ENCODE results near the gene DENND4A. TPM values are rescaled to one million over a fixed set of nuclear protein-coding genes. Genes with fewer than 3 reads are reported as not detected.
A peak's percentile ranks its signal among the peaks of the same experiment; 100 is the strongest.

Gene DENND4A
- total and polyA plus RNA-seq, 4 donors = 25.0 to 69.6 (median 38.7) TPM

GRCh38 chr15:65805019-65805745 lies 13.1 kb upstream of the DENND4A start:
- H3K4me1 ChIP-seq (ENCODE audit: control insufficient read depth, insufficient read depth, low read length) = no peaks in the 10 kb centered on the region
- no peak overlapping the region for H3K27ac ChIP-seq (ENCODE audit: low read depth, low read length)
- DNase-seq (ENCODE audit: low read depth in 4 of 6, low spot score in 6 of 6) = no peak
- H3K4me3 ChIP-seq (ENCODE audit: low read depth, low read length) = no peak overlapping the region
- H3K36me3 ChIP-seq (ENCODE audit: control insufficient read depth, insufficient read depth, low read length) = no peaks in the 10 kb centered on the region
- H3K27me3 ChIP-seq (ENCODE audit: control insufficient read depth, insufficient read depth, low read length) = no peaks in the 10 kb centered on the region
- no CpG with 5 or more reads among the region's 5 CpGs for whole genome bisulfite sequencing (ENCODE audit: insufficient coverage)
- H3K9me3 ChIP-seq (ENCODE audit: control insufficient read depth, insufficient read depth, low read length) = no peaks in the 10 kb centered on the region

- H3K27ac ChIP-seq (ENCODE audit: low read depth, low read length) = no peak overlapping the region
- no peaks in the 10 kb centered on the region for H3K27me3 ChIP-seq (ENCODE audit: control insufficient read depth, insufficient read depth, low read length)
- 56% methylated on average over 1 of the region's 1 CpG for WGBS (ENCODE audit: insufficient coverage)
- no peak for DNase-seq (ENCODE audit: low read depth in 4 of 6, low spot score in 6 of 6)
- no peaks in the 10 kb centered on the region for H3K9me3 ChIP-seq (ENCODE audit: control insufficient read depth, insufficient read depth, low read length)
- H3K4me1 ChIP-seq (ENCODE audit: control insufficient read depth, insufficient read depth, low read length) = no peaks in the 10 kb centered on the region
- no peak overlapping the region for H3K4me3 ChIP-seq (ENCODE audit: low read depth, low read length)
- no peaks in the 10 kb centered on the region for H3K36me3 ChIP-seq (ENCODE audit: control insufficient read depth, insufficient read depth, low read length)
Measured at GRCh38 chr15:65804252-65804931, 12.3 kb upstream of the DENND4A start.

DNA sequence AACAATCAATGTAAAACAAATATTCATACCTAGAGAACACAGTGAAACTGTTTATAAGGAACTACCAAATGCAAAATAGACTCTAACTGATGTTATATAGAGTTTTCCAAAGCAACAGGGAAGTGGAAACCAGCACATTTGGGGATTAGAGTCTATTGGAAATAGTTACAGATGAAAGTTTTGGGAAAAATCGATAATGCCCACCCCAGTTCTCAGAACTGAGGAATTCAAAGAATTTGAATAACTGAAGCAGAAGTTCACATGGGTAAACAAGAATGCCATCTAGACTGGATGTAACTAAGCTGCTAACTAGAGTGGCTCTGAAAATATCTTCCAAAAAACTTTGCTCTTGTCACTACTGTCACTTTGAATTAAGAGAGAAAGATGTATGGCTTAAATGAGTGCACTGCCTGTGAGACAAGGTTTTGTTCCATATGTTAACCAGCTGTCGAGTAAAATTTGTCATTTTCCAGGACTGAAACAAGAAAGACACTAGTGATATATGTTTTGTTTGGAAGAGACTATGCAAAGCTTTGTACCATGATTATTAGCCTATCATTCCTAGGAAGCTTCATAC lies 9.2 kb upstream of the DENND4A start:
- DNase-seq (ENCODE audit: low read depth in 4 of 6, low spot score in 6 of 6) = peak in 1 of 6 donors; percentile 26
- H3K4me3 ChIP-seq (ENCODE audit: low read depth, low read length) = no peak overlapping the region
- no peaks in the 10 kb centered on the region for H3K36me3 ChIP-seq (ENCODE audit: control insufficient read depth, insufficient read depth, low read length)
- H3K27me3 ChIP-seq (ENCODE audit: control insufficient read depth, insufficient read depth, low read length) = no peaks in the 10 kb centered on the region
- WGBS (ENCODE audit: insufficient coverage) = 81% methylated on average over 2 of the region's 2 CpGs
- H3K9me3 ChIP-seq (ENCODE audit: control insufficient read depth, insufficient read depth, low read length) = no peaks in the 10 kb centered on the region
- H3K4me1 ChIP-seq (ENCODE audit: control insufficient read depth, insufficient read depth, low read length) = no peaks in the 10 kb centered on the region
- no peak overlapping the region for H3K27ac ChIP-seq (ENCODE audit: low read depth, low read length)

DNA sequence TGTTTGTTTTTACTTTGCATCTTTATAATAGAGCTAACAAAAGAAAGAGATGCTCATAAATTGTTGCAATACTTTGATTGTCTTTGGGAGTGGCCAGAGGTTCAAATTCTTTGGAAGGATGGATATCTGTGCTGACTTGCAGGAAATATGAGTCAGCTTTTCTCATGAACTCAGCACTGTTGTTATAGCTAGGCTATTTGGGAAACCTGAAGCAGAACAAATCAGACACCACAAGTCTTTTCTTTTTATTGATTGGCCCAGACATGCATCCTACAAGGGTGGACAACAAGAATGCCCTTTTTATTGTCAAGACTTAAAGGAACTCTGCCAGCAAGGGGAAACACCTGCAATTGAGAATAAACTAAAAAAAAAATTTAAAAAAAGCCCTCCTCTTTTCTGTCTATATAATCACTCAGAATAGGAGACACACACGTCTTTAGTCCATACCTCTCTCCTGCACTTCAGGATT lies 4.6 kb upstream of the DENND4A start:
- Histone ChIP-seq H3K27me3 (ENCODE audit: control insufficient read depth, insufficient read depth, low read length) (no peaks in the 10 kb centered on the region), H3K9me3 (ENCODE audit: control insufficient read depth, insufficient read depth, low read length) (no peaks in the 10 kb centered on the region), H3K36me3 (ENCODE audit: control insufficient read depth, insufficient read depth, low read length) (no peaks in the 10 kb centered on the region), H3K27ac (ENCODE audit: low read depth, low read length) (no peak overlapping the region), H3K4me3 (ENCODE audit: low read depth, low read length) (no peak overlapping the region), H3K4me1 (ENCODE audit: control insufficient read depth, insufficient read depth, low read length) (peaks cover 4% of the 10 kb centered on the region)
- DNase-seq (ENCODE audit: low read depth in 4 of 6, low spot score in 6 of 6) = no peak
- 20% methylated on average over 1 of the region's 1 CpG for WGBS (ENCODE audit: insufficient coverage)

- H3K27me3 ChIP-seq (ENCODE audit: control insufficient read depth, insufficient read depth, low read length) = no peaks in the 10 kb centered on the region
- H3K36me3 ChIP-seq (ENCODE audit: control insufficient read depth, insufficient read depth, low read length) = no peaks in the 10 kb centered on the region
- 14% methylated on average over 1 of the region's 3 CpGs for WGBS (ENCODE audit: insufficient coverage)
- no peak overlapping the region for H3K27ac ChIP-seq (ENCODE audit: low read depth, low read length)
- H3K4me1 ChIP-seq (ENCODE audit: control insufficient read depth, insufficient read depth, low read length) = peaks cover 4% of the 10 kb centered on the region
- no peaks in the 10 kb centered on the region for H3K9me3 ChIP-seq (ENCODE audit: control insufficient read depth, insufficient read depth, low read length)
- DNase-seq (ENCODE audit: low read depth in 4 of 6, low spot score in 6 of 6) = no peak
- H3K4me3 ChIP-seq (ENCODE audit: low read depth, low read length) = no peak overlapping the region
Measured at GRCh38 chr15:65795663-65796216, 3.6 kb upstream of the DENND4A start.

GRCh38 chr15:65793818-65794104 lies 1.7 kb upstream of the DENND4A start:
- H3K4me3 ChIP-seq (ENCODE audit: low read depth, low read length) = no peak overlapping the region
- H3K27ac ChIP-seq (ENCODE audit: low read depth, low read length) = no peak overlapping the region
- WGBS (ENCODE audit: insufficient coverage) = 100% methylated on average over 1 of the region's 2 CpGs
- H3K4me1 ChIP-seq (ENCODE audit: control insufficient read depth, insufficient read depth, low read length) = peaks cover 4% of the 10 kb centered on the region
- no peaks in the 10 kb centered on the region for H3K9me3 ChIP-seq (ENCODE audit: control insufficient read depth, insufficient read depth, low read length)
- no peaks in the 10 kb centered on the region for H3K36me3 ChIP-seq (ENCODE audit: control insufficient read depth, insufficient read depth, low read length)
- H3K27me3 ChIP-seq (ENCODE audit: control insufficient read depth, insufficient read depth, low read length) = no peaks in the 10 kb centered on the region
- no peak for DNase-seq (ENCODE audit: low read depth in 4 of 6, low spot score in 6 of 6)

GRCh38 chr15:65792988-65793817 lies 1.1 kb upstream of the DENND4A start:
- WGBS (ENCODE audit: insufficient coverage) = 98% methylated on average over 5 of the region's 13 CpGs
- Histone ChIP-seq H3K4me3 (ENCODE audit: low read depth, low read length) (peak overlapping the region; percentile 76), H3K36me3 (ENCODE audit: control insufficient read depth, insufficient read depth, low read length) (no peaks in the 10 kb centered on the region), H3K4me1 (ENCODE audit: control insufficient read depth, insufficient read depth, low read length) (peaks cover 4% of the 10 kb centered on the region), H3K9me3 (ENCODE audit: control insufficient read depth, insufficient read depth, low read length) (no peaks in the 10 kb centered on the region), H3K27me3 (ENCODE audit: control insufficient read depth, insufficient read depth, low read length) (no peaks in the 10 kb centered on the region), H3K27ac (ENCODE audit: low read depth, low read length) (peak overlapping the region; percentile 94)
- DNase-seq (ENCODE audit: low read depth in 4 of 6, low spot score in 6 of 6) = no peak

- Histone ChIP-seq H3K4me3 (ENCODE audit: low read depth, low read length) (peak overlapping the region; percentile 76), H3K36me3 (ENCODE audit: control insufficient read depth, insufficient read depth, low read length) (no peaks in the 10 kb centered on the region), H3K27me3 (ENCODE audit: control insufficient read depth, insufficient read depth, low read length) (no peaks in the 10 kb centered on the region), H3K4me1 (ENCODE audit: control insufficient read depth, insufficient read depth, low read length) (peaks cover 4% of the 10 kb centered on the region), H3K27ac (ENCODE audit: low read depth, low read length) (peak overlapping the region; percentile 93), H3K9me3 (ENCODE audit: control insufficient read depth, insufficient read depth, low read length) (no peaks in the 10 kb centered on the region)
- WGBS (ENCODE audit: insufficient coverage) = under 1% methylated on average over 68 of the region's 69 CpGs
- peak in 5 of 6 donors; percentile 36 to 85 (median 54) for DNase-seq (ENCODE audit: low read depth in 4 of 6, low spot score in 6 of 6)
Measured at GRCh38 chr15:65791335-65792137, 557 bp downstream of the DENND4A start.

Data from spinal cord (tissue), 10 donors.